GM12891 (cell line): Measurements from ENCODE around the gene MGST3.

Source experiments
- POLR2A ChIP-seq: IDR thresholded peaks from 2 replicates; pipeline ENCODE4 v1.6.1; 2011; ENCODE audit warnings: low read depth, low read length, control low read depth
- POLR2AphosphoS5 ChIP-seq: IDR thresholded peaks from 2 replicates; pipeline ENCODE4 v1.6.1; 2011; ENCODE audit warnings: low read depth, low read length, control low read depth
- TAF1 ChIP-seq: IDR thresholded peaks from 2 replicates; pipeline ENCODE4 v1.6.1; 2011; ENCODE audit warnings: low read depth, low read length, control low read depth

DNA sequence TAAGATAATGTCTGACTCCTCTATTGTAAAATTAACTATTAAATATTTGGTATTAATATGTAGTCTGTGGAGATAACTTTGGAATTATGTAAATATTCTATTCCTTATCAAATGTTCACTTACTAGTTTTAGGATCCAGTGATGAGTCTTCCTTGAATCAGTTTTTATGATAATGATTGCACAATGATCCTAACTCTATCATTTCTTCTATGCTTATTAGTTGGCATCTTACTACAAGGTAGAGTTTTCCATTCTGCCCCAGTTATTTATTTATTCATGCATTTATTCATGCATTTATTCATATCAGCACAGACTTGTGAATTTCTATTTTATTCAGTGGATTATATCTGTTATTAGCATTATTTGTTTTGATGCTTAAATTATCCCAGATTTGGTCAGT is 7.4 kb upstream of the MGST3 start:
- TF ChIP-seq TAF1 (no peak), POLR2A (no peak), POLR2AphosphoS5 (no peak)
